Activated effector memory CD4-positive, alpha-beta T cell treated with anti-CD3 and anti-CD28 coated beads, Interleukin-2, amount 50 U/mL, for 16 hours (primary cell): ENCODE measurements around the gene TRDN.
"Not testable (repeated sequence)": the region's sequence is repeated elsewhere in the genome, so short reads cannot be mapped to it uniquely, and the experiment has no call there.

Experiments used
- DNase-seq: peaks from one replicate; pipeline ENCODE4 v3.0.0-alpha.2; 2020

TRDN gene

DNA sequence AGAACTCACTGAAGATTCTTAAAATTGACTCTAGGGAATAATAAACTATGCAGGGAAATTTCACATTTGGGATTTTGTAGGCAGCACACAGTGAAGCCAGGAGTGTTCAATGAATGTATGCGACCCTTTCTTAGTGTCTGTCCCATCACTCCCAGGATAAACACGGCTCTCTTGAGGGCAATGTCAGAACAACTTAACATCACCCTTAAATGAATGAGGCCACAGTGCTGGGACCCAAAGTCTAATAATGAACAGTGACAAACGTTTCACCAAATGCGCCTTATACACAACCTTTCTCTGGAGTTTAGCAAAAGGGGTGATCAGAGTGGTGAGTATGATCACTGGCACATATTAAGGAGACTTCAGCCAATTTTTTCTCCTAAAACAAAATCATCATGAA, 403.4 kb downstream of the TRDN start:
- DNase-seq: no peak

DNA sequence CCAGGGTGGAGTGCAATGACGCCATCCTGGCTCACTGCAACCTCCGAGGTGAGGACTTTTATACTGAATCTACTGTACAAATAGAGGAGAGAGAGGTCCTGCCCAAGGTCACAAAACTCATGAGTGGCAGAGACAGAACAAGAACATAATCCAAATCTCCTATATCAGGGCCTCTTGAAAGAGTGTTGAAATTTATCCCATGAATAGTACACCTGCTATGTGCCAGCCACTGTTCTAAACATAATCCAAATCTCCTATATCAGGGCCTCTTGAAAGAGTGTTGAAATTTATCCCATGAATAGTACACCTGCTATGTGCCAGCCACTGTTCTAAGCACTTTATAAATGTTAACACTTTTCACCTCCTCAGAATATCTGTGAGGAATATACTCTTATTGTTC, 409.0 kb downstream of the TRDN start:
- not testable (repeated sequence) for DNase-seq

DNA sequence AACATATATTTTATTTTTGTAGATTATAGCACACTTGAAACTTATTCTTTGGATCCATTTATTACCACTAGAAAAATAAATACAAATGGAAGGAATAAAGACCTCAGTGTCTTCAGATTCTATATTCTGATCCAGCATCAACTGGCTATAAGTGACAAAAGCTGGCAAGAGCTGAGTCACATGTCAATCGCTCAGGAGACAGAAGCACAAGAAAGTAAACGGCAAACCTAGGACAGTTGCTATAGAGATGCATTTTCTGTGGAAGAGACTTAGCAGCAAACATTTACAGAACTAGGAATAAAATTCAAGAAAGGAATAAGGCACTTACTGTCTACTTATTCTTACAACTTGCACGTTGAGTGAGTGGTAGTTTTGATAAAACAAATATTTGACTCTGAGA, 410.4 kb downstream of the TRDN start:
- no peak for DNase-seq

DNA sequence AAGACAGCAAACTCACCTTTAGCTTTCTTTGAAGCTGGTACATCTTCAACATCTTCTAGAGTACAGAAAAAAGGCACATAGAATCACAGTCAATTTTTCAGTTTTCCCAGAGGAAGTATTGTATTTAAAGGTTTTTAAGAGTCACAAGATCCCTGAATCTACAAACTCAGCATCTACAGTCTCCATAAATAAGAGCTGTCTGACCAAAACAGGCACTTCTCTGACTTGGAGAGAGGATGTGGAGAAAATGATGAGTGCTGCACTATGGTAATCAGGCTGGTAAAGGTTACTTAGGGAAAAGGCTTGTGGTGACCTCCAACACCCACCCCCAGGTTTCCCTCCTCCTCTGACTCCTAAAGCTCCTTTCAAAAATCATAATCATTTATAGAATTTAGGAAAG, 412.7 kb downstream of the TRDN start:
- DNase-seq: no peak

DNA sequence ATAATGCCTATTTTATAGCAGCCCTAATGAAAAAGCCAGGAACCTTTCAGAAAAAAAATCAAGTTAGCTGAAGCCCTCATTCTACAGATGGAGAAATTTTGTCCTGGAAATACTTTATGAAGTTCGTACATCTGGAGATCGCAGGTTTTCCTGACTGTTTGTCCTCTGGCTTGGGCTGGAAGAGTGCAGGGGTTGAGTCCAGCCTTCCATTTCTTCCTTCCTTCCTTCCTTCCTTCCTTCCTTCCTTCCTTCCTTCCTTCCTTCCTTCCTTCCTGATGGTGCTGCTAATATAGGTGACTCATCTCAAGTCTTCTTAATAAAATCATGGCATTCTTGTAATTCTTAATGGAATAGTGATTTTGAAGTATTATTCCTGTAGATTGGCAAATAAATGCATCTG, 413.3 kb downstream of the TRDN start:
- no peak for DNase-seq

DNA sequence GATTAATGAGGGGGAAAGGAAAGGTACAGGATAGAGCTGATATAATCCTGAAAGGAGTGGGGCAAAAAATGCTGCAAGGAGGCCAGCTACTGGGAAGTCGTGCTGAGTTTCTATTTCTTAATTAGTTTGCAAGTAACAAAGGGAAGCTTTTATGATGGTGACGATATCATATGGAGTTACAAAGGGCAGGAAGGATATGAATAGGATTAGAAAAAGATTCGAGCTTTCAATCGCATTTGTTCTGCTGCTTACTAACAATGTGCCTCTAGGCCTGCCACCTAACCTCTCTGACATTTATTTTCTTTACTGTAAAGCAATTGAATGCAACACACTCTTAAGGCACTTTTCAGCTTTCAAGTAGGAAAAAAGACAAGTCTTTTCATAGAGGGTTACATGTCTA, 421.5 kb downstream of the TRDN start:
- DNase-seq: no peak

DNA sequence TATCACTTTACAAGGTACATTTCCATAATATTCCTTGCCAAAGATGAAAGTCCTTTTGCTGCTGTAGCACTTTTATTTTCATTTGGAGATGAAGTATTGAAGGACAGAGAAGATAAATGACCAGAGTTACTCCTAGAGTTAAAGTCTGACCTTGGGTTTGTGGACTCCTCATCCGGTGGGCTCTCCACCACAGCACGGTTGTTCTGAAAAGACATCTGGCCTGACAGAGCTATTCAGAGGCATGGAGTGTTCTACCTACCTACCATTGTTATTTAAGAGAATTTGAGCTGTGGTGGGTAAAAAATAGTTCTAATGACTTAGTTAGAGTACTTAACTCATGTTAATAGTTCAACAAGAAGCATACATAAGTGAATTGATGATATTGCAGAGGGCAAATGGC, 422.3 kb downstream of the TRDN start:
- DNase-seq: no peak

DNA sequence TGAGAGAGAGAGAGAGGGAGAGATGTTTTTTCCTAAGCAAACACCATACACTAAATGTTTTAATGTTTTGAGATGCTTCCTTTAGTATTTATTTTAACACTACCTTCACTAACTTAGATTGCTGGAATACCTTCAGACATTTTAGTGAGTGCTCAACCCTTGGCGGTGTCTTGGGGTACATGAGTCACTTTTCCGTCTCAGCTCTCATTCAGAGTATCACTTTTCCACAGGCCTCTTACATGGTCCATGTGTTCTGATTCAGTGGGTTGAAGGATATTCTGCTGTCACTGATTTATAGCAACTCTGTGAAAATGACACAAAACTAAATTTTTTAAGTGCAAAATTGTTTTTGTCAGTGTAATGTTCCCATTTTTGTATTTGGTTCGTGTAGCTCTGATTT, 422.8 kb downstream of the TRDN start:
- no peak for DNase-seq

DNA sequence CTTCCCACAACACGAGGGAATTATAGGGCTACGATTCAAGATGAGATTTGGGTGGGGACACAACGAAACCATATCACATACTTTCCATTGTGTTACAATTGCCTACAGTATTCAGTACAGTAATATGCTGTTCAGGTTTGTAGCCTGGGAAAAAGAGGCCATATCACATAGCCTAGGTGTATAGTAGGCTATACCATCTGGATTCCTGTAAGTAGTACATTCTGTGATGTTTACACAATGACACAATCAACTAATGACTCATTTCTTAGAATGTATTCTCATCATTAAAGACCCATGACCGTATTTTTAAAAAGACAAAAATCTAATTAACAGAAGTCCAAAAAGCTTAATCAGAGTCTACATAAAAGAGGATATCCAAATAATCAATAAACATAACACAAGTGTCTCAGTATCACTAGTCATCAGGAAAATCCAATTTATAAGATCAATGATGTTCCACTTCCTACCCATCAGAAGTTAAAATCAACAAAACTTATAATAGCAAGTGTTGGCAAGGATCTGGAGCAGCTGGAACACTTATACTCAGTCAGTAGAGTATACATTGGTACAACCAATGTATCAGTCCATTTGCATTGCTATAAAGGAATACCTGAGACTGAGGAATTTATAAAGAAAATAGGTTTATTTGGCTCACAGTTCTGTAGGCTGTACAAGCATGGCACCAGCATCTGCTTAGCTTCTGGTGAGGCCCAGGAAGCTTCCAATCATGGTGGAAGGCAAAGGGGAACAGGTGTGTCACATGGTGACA, 424.8 kb downstream of the TRDN start:
- DNase-seq: no peak

DNA sequence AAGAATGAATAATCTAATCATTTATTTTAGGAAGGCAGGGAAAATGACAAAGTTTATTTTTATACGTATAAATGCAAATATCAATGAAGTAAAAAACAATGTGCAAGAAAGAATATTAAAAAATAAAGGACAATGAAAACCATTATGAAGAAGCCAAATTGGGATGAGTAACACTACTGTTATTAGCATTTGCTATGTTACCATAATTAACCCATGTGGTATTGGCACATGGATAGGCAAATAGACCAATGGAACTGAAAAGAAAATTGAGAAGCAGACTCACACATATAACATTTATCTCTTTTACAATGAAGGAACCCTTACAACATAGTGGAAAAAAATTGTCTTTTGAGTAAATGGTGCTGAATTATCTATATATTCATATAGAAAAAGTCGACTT, 426.1 kb downstream of the TRDN start:
- no peak for DNase-seq

DNA sequence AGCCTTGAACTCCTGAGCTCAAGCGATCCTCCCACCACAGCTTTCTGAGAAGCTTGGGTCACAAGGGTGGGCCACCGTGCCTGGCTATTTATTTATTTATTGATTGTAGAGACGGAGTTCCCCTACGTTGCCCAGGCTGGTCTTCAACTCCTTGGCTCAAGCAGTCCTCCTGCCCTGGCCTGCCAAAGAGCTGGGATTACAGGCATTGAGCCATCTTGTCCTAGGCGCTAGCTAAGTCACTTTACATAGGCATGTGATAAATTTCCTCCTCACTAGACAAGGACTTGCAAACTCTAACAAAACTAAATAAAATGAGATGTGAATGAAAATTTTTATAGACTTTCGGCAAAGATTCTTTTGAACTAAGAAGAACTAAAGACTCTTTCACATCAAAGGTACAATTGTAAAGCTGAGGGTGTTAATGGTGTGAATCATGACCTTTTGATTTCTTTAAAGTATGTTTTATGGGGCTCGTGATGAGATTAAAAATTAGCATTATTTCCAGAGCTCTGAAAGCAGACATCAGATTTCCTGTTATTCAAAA, 428.7 kb downstream of the TRDN start:
- no peak for DNase-seq

DNA sequence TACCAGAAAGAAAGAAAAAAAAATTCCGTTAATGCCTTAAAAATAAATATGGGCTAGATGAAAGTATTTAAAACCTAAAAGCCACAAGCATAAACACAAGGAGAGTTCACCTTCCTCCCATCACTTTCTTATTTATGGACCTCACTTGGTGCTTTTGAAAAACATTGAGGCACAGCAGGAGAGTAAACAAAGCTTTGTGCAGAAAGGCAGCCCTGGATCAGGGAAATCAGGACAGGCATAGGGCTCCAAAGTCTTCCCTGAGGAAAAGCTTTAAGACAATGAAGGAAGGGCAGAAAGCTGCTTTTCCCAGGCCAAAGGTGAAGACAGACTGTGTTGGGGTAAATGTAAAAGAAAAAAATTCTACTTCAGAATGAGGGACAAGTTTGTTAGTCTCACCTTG, 432.8 kb downstream of the TRDN start:
- DNase-seq: no peak

DNA sequence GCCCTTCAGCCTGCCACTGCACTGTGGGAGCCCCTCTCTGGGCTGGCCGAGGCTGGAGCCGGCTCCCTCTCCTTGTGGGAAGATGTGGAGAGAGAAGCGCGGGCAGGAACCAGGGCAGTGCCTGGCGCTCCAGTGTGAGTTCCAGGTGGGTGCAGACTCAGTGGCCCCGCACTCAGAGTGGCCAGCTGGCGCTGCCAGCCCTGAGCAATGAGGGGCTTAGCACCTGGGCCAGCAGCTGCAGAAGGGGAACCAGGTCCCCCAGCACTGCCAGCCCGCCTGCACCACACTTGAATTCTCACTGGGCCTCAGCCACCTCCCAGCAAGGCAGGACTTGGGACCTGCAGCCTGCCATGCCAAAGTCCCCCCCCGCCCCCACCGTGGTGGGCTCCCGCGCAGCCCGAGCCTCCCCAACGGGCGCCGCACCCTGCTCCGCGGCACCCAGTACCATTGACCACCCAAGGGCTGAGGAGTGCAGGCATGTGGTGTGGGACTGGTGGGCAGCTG, 434.8 kb downstream of the TRDN start:
- DNase-seq: no peak

DNA sequence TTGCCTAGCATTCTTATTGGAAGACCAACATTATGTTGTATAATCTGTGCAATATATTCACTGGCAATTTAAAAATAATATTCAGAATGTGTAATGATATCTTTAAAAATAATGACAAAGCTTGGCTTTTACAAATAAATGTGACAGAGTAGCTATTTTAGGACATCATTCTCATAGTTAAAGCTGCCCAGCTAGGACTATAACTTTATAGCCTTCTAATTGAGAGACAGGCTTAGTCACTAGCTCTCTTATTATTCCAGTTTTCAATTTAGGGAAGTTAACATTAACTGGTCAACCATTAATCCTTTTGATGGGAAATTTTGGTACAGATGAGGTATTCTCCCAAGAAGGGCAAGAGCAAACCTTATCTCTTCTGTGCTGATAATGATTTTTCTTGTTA, 443.5 kb downstream of the TRDN start:
- no peak for DNase-seq

DNA sequence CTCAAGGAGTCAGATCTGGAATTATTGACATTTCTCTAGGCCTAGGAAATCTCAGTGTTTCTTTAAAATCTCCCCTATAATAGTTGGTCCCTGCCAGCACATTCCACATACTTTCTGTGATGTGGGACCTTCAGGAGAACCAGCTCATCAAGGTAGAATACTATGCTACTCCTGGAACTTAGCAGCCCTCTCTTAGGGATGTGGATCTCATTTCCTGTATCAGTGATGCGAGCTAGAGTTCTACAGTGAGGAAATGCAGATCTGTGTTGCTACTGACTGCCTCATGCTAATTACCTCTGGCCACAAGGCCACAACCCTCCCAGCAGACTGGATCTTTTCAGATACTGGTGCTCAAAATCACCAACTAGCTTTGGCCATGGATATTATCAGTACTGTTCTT, 446.9 kb downstream of the TRDN start:
- DNase-seq: no peak

DNA sequence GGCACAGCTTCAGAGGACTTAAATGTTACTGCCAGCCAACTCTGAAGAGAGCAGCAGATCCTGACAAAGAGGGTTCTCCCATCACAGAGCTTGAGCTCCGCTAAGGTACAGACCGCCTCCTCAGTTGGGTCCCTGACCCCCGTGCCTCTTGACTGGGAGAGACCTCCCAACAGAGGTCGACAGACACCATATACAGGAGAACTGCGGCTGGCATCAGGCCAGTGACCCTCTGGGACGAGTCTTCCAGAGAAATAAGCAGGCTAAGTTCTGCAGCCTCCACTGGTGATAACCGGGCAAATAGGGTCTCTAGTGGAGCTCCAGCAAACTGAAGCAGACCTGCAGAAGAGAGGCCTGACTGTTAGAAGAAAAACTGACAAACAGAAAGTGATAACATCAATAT, 453.8 kb downstream of the TRDN start:
- DNase-seq: no peak

DNA sequence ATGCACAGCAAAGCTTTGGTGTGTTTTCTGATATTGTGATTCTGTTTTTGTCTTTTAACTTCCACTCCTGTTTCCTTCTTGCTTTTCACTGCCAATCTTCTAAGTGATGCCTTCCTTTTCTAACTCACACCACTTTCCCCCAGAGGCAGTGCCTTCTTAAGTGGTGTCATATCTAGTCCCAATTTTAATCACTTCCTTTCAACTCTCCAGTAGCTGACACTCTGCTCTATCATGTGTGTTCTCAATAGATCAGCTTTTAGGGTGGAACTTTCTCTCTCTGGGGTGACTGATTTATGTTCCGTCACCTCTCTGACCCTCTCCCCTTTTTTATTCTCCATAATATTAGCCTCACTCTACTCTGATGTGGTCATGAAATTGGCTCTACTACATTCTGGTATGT, 460.0 kb downstream of the TRDN start:
- DNase-seq: no peak

DNA sequence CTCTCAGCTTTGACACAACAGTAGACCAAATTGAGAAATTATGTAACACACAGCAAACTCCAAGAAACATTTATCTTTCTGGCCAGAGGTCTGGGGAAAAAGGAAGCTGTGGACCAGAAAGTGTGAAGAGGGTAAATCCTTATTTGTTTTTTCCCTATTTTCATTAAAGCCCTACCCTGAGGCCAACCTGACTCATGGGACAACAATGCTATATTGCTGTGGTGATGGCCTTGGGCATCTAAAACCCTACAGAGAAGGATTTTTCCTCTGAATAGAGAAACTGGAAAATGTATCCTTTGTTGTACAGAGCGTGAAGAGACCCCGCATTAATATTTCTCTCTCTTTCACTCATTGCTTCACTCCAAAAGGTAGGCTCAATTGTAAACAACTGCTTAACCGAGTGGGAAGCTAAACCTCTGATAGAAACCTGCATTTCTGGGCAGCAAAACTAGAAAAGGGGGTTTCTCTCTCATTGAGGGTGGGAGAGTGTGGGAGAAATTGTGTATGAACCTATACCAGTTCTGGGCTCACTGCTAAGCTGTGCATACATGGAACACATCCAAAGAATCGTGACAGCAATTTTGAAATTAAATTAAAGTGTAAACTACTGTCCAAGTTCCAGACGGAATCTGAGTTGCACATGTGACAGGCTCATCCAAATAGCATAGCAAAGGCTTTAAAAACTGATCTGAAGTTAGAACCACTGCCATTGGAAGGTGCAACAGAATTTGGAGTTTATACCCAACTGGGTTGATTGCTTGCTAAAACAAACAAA, 465.2 kb downstream of the TRDN start:
- DNase-seq: no peak

DNA sequence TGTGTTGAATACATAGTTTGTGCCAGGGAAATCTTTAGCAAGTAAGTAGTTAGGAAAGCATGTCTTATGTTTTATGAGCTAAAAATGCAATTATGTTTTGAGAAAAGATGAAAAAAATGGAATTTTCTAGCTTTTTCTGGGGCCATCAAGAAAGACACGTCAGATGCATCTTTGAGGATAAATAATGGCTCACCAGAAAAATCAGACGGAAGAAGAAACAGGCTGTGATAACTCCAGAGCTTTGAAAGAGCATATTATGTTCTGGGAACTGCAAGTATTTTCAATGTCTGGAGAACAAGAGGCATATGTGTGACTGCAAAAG, 467.0 kb downstream of the TRDN start:
- DNase-seq: no peak

DNA sequence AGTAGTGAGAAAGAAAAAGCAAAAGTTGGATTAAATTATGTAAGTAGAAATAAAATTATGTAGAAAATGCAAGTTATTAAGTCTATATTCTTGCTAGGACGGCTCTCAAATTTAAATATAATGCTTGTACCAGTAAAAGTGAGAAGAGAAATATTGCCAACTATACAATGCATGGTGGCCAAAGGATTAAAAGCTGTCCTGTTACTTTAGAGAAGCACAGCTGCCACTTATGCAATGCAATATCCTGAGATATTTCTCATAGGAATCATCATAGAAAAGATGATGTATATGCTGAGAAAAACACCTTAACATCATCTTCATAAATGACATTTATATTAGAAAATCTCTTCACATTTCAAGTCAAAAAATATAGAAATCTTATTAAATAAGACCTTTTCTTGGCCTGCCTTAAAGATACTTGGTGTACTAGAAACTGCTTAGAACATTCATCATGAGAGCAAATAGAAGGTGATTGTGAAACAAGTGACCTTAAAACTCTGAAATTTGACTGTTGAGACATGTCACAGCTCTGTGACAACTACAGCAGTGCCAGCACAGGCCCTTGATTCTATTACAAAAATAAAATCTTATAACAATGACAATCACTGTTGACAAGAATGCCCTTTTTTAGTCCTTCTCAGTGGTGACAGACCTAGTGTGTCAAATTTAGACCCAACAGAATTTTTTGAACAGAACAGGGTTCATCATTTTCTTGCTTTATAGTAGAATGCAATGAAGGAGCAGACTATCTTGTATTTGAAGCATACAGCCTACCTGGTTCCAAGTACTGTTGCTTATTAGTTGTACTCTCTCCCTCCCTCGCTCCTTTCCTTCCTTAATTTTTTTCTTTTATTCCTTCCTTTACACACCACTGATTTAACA, 467.6 kb downstream of the TRDN start:
- DNase-seq: no peak

DNA sequence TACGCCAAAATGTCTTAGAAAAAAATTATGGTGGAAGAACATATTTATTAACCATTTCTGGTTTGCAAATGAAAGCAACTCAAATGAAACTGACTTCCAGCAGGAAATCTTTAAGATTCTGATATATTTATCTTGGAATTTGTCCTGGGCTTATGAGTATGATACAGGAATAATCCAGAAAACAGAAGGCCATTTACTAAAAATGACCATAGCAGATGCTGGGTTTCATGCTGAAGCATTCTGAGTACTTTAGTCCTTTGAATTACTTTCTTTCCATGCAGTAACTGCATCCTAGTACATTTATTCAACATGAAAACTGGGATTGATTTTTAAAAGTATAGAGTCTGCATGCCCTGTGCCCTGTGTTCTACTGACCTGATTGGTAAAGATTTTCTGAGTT, 468.3 kb downstream of the TRDN start:
- DNase-seq: no peak
